Activated CD8-positive, alpha-beta T cell treated with anti-CD3 and anti-CD28 coated beads for 36 hours (primary cell): Measurements from ENCODE around the gene CDKN1C. TPM values are rescaled to one million over a fixed set of nuclear protein-coding genes. Genes with fewer than 3 reads are reported as not detected.

Experiments used
- ATAC-seq: fragments of 200-7000 bp; cut with Tn5 transposase; one replicate; pipeline ENCODE4 v1.10.0; 2021; ENCODE audit warnings: mild to moderate bottlenecking, moderate library complexity
- CTCF ChIA-PET: fragments of 350-600 bp; sonication (Branson Sonifier 250); formaldehyde crosslinking; loops from one replicate; lab custom pipeline; 2021; ENCODE audit warnings: antibody characterized with exemption; lab: Charles Lee
- POLR2A ChIA-PET: fragments of 350-600 bp; sonication (Branson Sonifier 250); formaldehyde crosslinking; loops from one replicate; lab custom pipeline; 2021; ENCODE audit warnings: antibody characterized with exemption; lab: Charles Lee
- DNase-seq: peaks from one replicate; pipeline ENCODE4 v3.0.0-alpha.2; 2020
- H3K27ac Mint-ChIP-seq: one replicate; pipeline ENCODE4 v1.8.0; 2021; ENCODE audit warnings: mild to moderate bottlenecking, mixed read lengths
- H3K27me3 Mint-ChIP-seq: one replicate; pipeline ENCODE4 v1.8.0; 2021; ENCODE audit warnings: mixed read lengths
- H3K36me3 Mint-ChIP-seq: one replicate; pipeline ENCODE4 v1.8.0; 2021; ENCODE audit warnings: low read depth, mixed read lengths
- H3K4me1 Mint-ChIP-seq: one replicate; pipeline ENCODE4 v1.8.0; 2021; ENCODE audit warnings: low read depth, mixed read lengths
- H3K4me3 Mint-ChIP-seq: one replicate; pipeline ENCODE4 v1.8.0; 2021; ENCODE audit warnings: mild to moderate bottlenecking, moderate library complexity, mixed read lengths
- H3K9me3 Mint-ChIP-seq: one replicate; pipeline ENCODE4 v1.8.0; 2021; ENCODE audit warnings: mixed read lengths
- CTCF ChIP-seq: fragments of 200-600 bp; IDR thresholded peaks from one replicate; pipeline ENCODE4 v1.8.0; 2022; ENCODE audit warnings: antibody characterized with exemption, mild to moderate bottlenecking
- intact Hi-C: fragments of 100-400 bp; cut with micrococcal nuclease; formaldehyde crosslinking; loops from one replicate; pipeline ENCODE4 v1.10.0; 2022
- total RNA-seq, 2 experiments: library from RNA; stranded (reverse); gene quantifications; one replicate each; pipeline ENCODE4 v1.2.3, GENCODE V29; 2021

Gene CDKN1C
- total RNA-seq, 2 experiments from 2014 or later, result 1.6 TPM

DNA sequence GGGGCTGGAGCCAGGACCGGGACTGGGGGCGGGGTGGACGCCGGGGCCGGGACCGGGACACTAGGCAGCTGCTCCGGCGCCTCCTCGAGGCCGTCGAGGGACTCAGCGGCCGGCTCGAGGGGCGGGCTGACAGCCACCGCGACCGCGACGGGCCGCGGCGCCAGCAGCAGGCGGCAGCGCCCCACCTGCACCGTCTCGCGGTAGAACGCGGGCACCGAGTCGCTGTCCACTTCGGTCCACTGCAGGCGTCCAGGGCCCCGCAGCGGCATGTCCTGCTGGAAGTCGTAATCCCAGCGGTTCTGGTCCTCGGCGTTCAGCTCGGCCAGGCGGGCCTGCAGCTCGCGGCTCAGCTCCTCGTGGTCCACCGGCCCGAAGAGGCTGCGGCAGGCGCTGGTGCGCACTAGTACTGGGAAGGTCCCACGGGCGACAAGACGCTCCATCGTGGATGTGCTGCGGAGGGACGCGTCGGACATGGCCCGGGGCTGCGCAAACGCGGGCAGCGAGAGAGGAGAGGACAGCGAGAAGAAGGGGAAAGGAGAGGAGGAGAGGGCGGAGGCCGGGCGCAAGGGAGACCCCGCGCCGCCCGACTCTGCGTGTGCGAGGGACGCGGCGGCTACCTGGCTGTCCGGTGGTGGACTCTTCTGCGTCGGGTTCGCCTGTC lies 428 bp downstream of the CDKN1C start:
- Mint-ChIP-seq H3K27me3 (peaks cover 5% of the 10 kb centered on the region), H3K4me1 (peaks cover 4% of the 10 kb centered on the region), H3K27ac (no peak overlapping the region), H3K9me3 (no peaks in the 10 kb centered on the region), H3K4me3 (peak overlapping the region; percentile 76), H3K36me3 (no peaks in the 10 kb centered on the region)
- intact Hi-C loops, result loop anchor here (5.0 kb wide), 1 partner anchor 458 kb away; no protein-coding TSS in a partner anchor
- ChIA-PET POLR2A (interaction anchor here (1.2 kb wide), 1 partner anchor 353 kb away, joined by 3 read pairs; no protein-coding TSS in a partner anchor), CTCF (interaction anchor here (1.2 to 13.7 kb wide), 4 partner anchors 8 to 351 kb away, joined by 3 to 412 read pairs (median 6); no protein-coding TSS in a partner anchor)
- TF ChIP-seq CTCF, result peak; percentile 49
- DNase-seq, result peak; percentile 43
- peak; percentile 19 for ATAC-seq

DNA sequence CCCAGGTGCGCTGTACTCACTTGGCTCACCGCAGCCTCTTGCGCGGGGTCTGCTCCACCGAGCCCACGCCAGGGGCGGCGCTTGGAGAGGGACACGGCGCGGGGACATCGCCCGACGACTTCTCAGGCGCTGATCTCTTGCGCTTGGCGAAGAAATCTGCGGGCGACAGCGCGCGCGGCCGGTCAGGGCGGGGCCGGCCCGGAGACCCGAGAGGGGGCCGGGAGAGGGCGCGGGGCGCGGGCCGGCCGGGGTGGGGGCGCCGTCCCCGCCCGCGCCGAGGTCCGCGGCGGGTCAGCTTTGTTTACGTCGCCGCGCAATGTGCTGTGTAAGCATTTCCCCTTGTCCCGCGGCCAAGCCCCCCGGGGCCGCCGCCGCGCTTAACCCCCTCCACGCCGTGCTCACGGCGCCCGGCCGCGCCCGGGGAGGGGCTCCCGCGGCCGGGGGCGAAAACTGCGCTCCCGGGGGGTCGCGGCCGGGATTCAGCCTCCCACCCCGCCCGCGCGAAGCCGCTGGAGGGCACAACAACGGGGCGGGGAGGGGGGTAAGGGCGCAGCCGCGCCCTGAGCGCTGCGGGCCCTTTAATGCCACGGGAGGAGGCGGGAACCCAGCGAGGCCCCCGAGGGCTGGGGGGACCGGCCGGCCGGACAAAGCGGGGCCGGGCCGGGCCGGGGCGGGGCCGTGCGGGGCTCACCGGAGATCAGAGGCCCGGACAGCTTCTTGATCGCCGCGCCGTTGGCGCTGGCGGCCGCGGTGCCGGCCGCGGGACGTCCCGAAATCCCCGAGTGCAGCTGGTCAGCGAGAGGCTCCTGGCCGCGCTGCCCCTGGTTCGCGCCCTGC lies 1.4 kb downstream of the CDKN1C start:
- no peak for TF ChIP-seq CTCF
- Mint-ChIP-seq H3K4me1 (peaks cover 4% of the 10 kb centered on the region), H3K9me3 (no peaks in the 10 kb centered on the region), H3K4me3 (no peak overlapping the region), H3K27ac (no peak overlapping the region), H3K27me3 (peaks cover 5% of the 10 kb centered on the region), H3K36me3 (no peaks in the 10 kb centered on the region)
- intact Hi-C loops, result no loop called here
- ATAC-seq, result no peak
- DNase-seq, result no peak
- POLR2A ChIA-PET, result interaction anchor here (1.2 kb wide), 1 partner anchor 352 kb away, joined by 3 read pairs; no protein-coding TSS in a partner anchor
- CTCF ChIA-PET, result interaction anchor here (1.2 to 13.7 kb wide), 3 partner anchors 8 to 350 kb away, joined by 3 to 412 read pairs (median 6); no protein-coding TSS in a partner anchor

DNA sequence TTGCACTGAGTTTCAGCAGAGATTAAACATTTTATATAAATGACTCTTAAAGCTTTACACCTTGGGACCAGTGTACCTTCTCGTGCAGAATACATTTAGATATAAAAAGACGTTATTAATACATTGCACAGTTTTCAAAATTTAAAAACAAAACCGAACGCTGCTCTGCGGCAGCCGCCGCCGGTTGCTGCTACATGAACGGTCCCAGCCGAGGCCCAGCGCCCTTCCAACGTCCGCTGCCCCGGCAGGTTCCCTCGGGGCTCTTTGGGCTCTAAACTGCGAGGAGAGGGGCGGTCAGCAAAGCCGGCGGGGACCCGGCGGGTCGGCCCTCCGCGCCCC lies 2.0 kb downstream of the CDKN1C start:
- peaks cover 4% of the 10 kb centered on the region for H3K4me1 Mint-ChIP-seq
- peaks cover 5% of the 10 kb centered on the region for H3K27me3 Mint-ChIP-seq
- POLR2A ChIA-PET, result no interaction called here
- H3K9me3 Mint-ChIP-seq, result no peaks in the 10 kb centered on the region
- ATAC-seq (no peak), DNase-seq (no peak)
- no peak overlapping the region for H3K27ac Mint-ChIP-seq
- no peak overlapping the region for H3K4me3 Mint-ChIP-seq
- no peak for TF ChIP-seq CTCF
- intact Hi-C loops, result no loop called here
- H3K36me3 Mint-ChIP-seq, result no peaks in the 10 kb centered on the region
- CTCF ChIA-PET, result interaction anchor here (1.3 to 13.7 kb wide), 2 partner anchors 9 to 350 kb away, joined by 6 to 412 read pairs; no protein-coding TSS in a partner anchor

DNA sequence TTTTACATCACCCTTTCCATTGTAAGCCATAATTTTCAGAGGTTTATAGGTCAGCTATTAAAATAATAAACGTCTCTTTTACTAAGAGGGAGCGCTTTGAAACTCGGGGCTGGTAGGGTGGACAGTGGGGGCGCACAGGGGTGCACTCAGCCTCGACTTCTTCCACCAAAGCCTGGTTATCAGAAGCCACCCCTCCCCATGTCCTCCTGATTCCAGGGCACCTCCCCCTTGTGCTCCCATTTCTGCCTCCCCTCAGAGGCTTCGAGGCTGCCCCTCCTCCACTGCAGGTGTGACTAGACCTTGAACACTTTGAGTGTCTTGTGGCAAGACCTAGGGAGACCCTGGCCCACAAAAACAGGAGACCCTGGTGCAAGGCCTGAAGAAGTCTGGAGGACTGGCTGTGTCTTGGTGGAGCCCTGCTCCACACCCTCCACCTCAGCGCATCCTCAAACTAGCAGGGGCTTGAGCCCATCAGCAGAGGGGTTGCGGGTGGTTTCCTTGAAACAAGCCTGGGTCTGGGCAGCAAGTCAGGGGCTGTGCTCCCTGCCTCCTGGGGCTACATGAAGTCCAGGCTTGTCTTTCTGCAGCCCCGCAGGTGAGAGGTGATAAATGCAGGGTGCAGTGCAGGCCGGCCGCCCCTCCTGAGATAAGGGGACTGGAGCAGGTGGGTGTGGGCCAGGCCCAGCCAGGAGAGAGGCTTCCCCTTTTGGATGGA lies 3.0 kb downstream of the CDKN1C start:
- POLR2A ChIA-PET, result no interaction called here

More for the DNA sequence above, 3.0 kb downstream of the CDKN1C start:
- peak overlapping the region; percentile 9 for H3K4me3 Mint-ChIP-seq
- intact Hi-C loops, result no loop called here
- no peaks in the 10 kb centered on the region for H3K36me3 Mint-ChIP-seq
- TF ChIP-seq CTCF, result no peak
- no peak overlapping the region for H3K27ac Mint-ChIP-seq
- CTCF ChIA-PET, result interaction anchor here (1.3 to 13.7 kb wide), 4 partner anchors 10 to 350 kb away, joined by 6 to 412 read pairs (median 11); no protein-coding TSS in a partner anchor
- H3K27me3 Mint-ChIP-seq, result peaks cover 5% of the 10 kb centered on the region
- no peaks in the 10 kb centered on the region for H3K9me3 Mint-ChIP-seq
- peaks cover 2% of the 10 kb centered on the region for H3K4me1 Mint-ChIP-seq
- ATAC-seq (no peak), DNase-seq (no peak)
